ENCODE results near the gene ALG6.
"Not testable (repeated sequence)": the region's sequence is repeated elsewhere in the genome, so short reads cannot be mapped to it uniquely, and the experiment has no call there.

ALG6 gene

DNA sequence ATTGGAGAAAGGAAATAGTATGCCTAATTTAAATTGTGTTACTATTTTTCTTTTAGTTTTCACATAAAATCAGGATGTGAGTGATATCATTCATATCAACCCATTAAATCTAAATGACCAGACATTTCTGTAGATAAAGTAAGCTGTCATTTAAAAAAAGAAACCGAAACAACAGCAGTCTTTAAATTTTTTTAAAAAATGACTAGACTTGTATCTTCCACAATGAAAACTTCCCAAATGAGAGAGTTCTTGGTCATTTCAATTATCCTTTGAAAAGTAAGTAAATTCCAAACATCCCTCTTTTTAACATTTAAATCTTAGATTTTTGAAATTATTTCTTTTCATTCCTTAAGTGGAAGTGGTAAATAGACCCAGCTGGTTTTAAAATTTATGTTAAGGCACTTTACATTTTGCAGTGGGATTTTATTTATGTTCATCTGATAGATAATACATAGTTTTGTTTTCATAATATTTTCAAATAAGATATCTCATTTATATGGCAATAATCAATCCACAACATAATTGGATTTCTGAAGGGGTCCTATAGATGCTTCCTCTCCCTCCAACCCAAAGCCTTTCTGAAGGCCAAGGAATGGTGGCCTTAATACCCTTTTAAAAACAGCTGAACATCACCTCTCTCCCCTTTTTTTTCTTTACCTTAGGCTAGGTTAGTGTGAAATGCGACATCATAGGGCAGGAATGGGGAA, 42.0 kb upstream of the ALG6 start:
- no peaks in the 10 kb centered on the region for H3K36me3 Mint-ChIP-seq (ENCODE audit: low read depth)
- H3K4me1 Mint-ChIP-seq (ENCODE audit: low read depth) = peaks cover 49% of the 10 kb centered on the region
- H3K4me3 Mint-ChIP-seq = no peak overlapping the region
- H3K27me3 Mint-ChIP-seq = peaks cover 82% of the 10 kb centered on the region
- no peak for DNase-seq
- no peak overlapping the region for H3K27ac Mint-ChIP-seq
- H3K9me3 Mint-ChIP-seq = peaks cover 4% of the 10 kb centered on the region

DNA sequence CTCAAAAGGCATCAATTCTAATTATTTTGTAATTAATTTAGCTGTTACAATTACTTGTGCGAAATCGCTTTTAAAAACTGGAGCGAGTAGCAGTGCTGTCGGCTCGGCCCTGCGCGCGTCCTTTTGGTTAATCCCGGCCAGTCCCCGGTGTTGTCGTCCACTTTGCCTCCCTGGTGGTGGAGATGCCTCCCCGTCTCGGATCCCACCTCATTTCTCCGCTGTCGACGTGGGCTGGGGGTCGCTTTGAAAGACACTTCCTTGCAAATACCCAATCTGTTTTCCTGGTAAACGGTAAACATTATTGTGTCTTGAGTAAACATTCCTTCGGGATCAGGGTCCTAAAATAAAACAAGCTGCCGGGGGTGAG, 41.3 kb upstream of the ALG6 start:
- peak overlapping the region; percentile 55 for H3K27ac Mint-ChIP-seq
- H3K4me3 Mint-ChIP-seq = no peak overlapping the region
- DNase-seq = no peak
- peaks cover 8% of the 10 kb centered on the region for H3K9me3 Mint-ChIP-seq
- peaks cover 82% of the 10 kb centered on the region for H3K27me3 Mint-ChIP-seq
- no peaks in the 10 kb centered on the region for H3K36me3 Mint-ChIP-seq (ENCODE audit: low read depth)
- H3K4me1 Mint-ChIP-seq (ENCODE audit: low read depth) = peaks cover 46% of the 10 kb centered on the region

GRCh38 chr1:63326473-63327380, 40.7 kb upstream of the ALG6 start:
- peak overlapping the region; percentile 69 for H3K27ac Mint-ChIP-seq
- peak; percentile 34 for DNase-seq
- no peak overlapping the region for H3K4me3 Mint-ChIP-seq
- peaks cover 8% of the 10 kb centered on the region for H3K9me3 Mint-ChIP-seq
- no peaks in the 10 kb centered on the region for H3K36me3 Mint-ChIP-seq (ENCODE audit: low read depth)
- H3K4me1 Mint-ChIP-seq (ENCODE audit: low read depth) = peaks cover 40% of the 10 kb centered on the region
- peaks cover 80% of the 10 kb centered on the region for H3K27me3 Mint-ChIP-seq

GRCh38 chr1:63327417-63328054, 39.9 kb upstream of the ALG6 start:
- Mint-ChIP-seq H3K4me1 (ENCODE audit: low read depth) (peaks cover 36% of the 10 kb centered on the region), H3K27me3 (peaks cover 82% of the 10 kb centered on the region), H3K36me3 (ENCODE audit: low read depth) (no peaks in the 10 kb centered on the region), H3K9me3 (peaks cover 8% of the 10 kb centered on the region), H3K27ac (peak overlapping the region; percentile 69), H3K4me3 (peak overlapping the region; percentile 23)
- DNase-seq = peak; percentile 60

DNA sequence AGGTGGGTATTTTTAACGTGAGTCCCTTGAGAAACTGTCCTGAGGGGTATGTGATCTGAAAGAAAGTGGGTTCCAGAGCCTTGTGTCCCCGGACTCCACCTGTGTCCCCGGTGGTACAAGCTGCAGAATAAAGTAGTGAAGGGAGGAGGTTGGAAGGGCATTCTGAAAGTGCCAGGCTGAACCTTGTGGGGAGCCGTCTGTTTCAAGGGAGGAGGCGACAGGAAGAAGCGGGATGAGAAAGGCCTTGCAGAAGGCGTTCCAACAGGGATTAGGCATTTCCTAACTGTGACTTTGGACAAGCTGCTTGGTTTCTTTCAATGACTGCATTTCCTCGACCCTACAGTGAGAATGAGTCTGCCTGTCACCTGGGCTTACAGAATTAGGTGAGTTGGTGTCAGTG, 39.3 kb upstream of the ALG6 start:
- H3K4me3 Mint-ChIP-seq = no peak overlapping the region
- no peaks in the 10 kb centered on the region for H3K36me3 Mint-ChIP-seq (ENCODE audit: low read depth)
- DNase-seq = no peak
- peaks cover 88% of the 10 kb centered on the region for H3K27me3 Mint-ChIP-seq
- H3K9me3 Mint-ChIP-seq = peaks cover 8% of the 10 kb centered on the region
- peaks cover 36% of the 10 kb centered on the region for H3K4me1 Mint-ChIP-seq (ENCODE audit: low read depth)
- H3K27ac Mint-ChIP-seq = no peak overlapping the region

DNA sequence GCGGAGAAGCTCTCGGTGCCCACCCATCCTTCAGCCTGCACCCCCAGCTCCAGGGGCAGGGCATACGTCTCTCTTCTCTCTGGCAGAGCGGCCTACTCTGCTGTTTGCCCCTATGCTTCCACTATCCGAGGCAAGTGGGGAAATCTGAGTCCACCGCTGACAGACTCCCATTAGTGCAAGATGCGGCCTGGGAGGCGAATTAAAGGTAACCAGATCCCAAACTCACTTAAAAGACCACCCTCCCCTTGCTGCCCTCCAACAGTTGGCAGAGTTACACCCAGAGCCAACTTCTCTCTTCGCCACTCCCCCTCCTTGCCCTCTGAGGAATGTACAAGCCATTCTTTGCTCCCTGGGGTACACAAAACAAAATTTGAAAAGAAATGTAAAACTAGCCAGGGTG, 38.6 kb upstream of the ALG6 start:
- peaks cover 89% of the 10 kb centered on the region for H3K27me3 Mint-ChIP-seq
- no peak overlapping the region for H3K4me3 Mint-ChIP-seq
- DNase-seq = no peak
- H3K9me3 Mint-ChIP-seq = peaks cover 8% of the 10 kb centered on the region
- peaks cover 33% of the 10 kb centered on the region for H3K4me1 Mint-ChIP-seq (ENCODE audit: low read depth)
- H3K27ac Mint-ChIP-seq = no peak overlapping the region
- no peaks in the 10 kb centered on the region for H3K36me3 Mint-ChIP-seq (ENCODE audit: low read depth)

GRCh38 chr1:63329621-63330330, 37.7 kb upstream of the ALG6 start:
- Mint-ChIP-seq H3K27ac (no peak overlapping the region), H3K36me3 (ENCODE audit: low read depth) (no peaks in the 10 kb centered on the region), H3K4me1 (ENCODE audit: low read depth) (peaks cover 30% of the 10 kb centered on the region), H3K27me3 (peaks cover 93% of the 10 kb centered on the region), H3K9me3 (peaks cover 8% of the 10 kb centered on the region), H3K4me3 (no peak overlapping the region)
- DNase-seq = peak; percentile 34

GRCh38 chr1:63330331-63330916, 37.0 kb upstream of the ALG6 start:
- Mint-ChIP-seq H3K27me3 (peaks cover 93% of the 10 kb centered on the region), H3K36me3 (ENCODE audit: low read depth) (no peaks in the 10 kb centered on the region), H3K4me3 (peak overlapping the region; percentile 27), H3K9me3 (peaks cover 8% of the 10 kb centered on the region), H3K4me1 (ENCODE audit: low read depth) (peaks cover 28% of the 10 kb centered on the region), H3K27ac (no peak overlapping the region)
- no peak for DNase-seq

DNA sequence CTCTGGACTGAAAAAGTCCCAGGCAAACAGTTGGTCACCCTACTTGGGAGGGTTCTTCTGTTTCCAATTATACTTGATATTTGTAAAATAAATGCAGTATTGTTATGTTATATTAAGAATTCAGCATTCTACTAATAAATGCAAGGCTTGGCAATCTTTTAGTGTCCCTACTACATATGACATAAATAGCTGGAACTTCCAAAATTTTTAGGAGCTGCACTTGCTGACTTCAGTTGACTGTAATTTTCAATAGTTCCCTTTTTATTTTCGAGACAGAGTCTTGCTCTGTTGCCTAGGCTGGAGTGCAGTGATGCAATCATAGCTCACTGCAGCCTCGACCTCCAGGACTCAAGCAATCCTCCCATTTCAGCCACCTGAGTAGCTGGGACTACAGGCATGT, 25.0 kb upstream of the ALG6 start:
- peaks cover 31% of the 10 kb centered on the region for H3K27me3 Mint-ChIP-seq
- no peaks in the 10 kb centered on the region for H3K36me3 Mint-ChIP-seq (ENCODE audit: low read depth)
- H3K27ac Mint-ChIP-seq = no peak overlapping the region
- no peak for DNase-seq
- no peaks in the 10 kb centered on the region for H3K9me3 Mint-ChIP-seq
- H3K4me1 Mint-ChIP-seq (ENCODE audit: low read depth) = no peaks in the 10 kb centered on the region
- H3K4me3 Mint-ChIP-seq = no peak overlapping the region

GRCh38 chr1:63343922-63344321, 23.5 kb upstream of the ALG6 start:
- no peak overlapping the region for H3K4me3 Mint-ChIP-seq
- H3K27me3 Mint-ChIP-seq = peaks cover 31% of the 10 kb centered on the region
- no peak for DNase-seq
- no peak overlapping the region for H3K27ac Mint-ChIP-seq
- no peaks in the 10 kb centered on the region for H3K9me3 Mint-ChIP-seq
- no peaks in the 10 kb centered on the region for H3K4me1 Mint-ChIP-seq (ENCODE audit: low read depth)
- no peaks in the 10 kb centered on the region for H3K36me3 Mint-ChIP-seq (ENCODE audit: low read depth)

DNA sequence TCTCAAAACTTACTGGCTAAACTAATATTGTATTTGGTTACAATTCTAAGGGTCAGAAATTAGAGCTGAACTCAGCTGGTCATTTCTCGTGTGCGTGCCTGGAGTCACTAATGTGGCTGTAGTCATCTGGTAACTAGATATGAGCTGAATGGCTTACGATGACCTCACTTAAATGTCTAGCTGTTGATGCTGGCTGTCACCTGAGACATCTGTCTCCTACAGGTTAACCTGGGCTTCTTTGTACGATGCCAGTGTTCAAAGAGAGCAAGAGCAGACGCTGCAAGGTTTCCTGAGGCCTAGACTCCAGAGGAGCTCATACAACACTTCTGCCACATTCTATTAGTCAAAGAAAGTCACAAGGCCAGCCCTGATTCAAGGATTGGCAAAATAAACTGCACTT, 17.1 kb upstream of the ALG6 start:
- Mint-ChIP-seq H3K4me1 (ENCODE audit: low read depth) (no peaks in the 10 kb centered on the region), H3K4me3 (no peak overlapping the region), H3K27ac (no peak overlapping the region), H3K36me3 (ENCODE audit: low read depth) (no peaks in the 10 kb centered on the region), H3K27me3 (peaks cover 46% of the 10 kb centered on the region), H3K9me3 (no peaks in the 10 kb centered on the region)
- DNase-seq = no peak

DNA sequence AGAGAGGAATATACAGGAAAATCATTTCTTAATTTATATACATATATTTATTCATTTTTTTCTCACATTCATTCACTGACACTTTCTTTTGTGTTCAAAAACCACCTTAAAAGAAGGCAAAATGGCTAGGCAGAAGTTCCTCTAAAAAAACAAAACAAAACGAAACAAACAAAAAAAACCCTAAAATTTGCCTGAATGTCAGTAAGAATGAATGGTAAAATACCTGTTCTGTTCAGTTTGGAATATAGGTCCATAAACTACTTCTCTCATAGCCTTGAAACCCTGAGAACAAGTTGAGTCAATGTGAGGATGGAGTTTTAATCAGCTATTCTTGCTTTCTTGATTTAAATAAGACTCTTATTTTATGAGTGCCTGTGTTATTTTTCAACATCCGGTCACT, 14.7 kb upstream of the ALG6 start:
- no peak overlapping the region for H3K4me3 Mint-ChIP-seq
- no peak overlapping the region for H3K27ac Mint-ChIP-seq
- H3K4me1 Mint-ChIP-seq (ENCODE audit: low read depth) = no peaks in the 10 kb centered on the region
- no peak for DNase-seq
- H3K27me3 Mint-ChIP-seq = peaks cover 41% of the 10 kb centered on the region
- H3K9me3 Mint-ChIP-seq = no peaks in the 10 kb centered on the region
- H3K36me3 Mint-ChIP-seq (ENCODE audit: low read depth) = no peaks in the 10 kb centered on the region

DNA sequence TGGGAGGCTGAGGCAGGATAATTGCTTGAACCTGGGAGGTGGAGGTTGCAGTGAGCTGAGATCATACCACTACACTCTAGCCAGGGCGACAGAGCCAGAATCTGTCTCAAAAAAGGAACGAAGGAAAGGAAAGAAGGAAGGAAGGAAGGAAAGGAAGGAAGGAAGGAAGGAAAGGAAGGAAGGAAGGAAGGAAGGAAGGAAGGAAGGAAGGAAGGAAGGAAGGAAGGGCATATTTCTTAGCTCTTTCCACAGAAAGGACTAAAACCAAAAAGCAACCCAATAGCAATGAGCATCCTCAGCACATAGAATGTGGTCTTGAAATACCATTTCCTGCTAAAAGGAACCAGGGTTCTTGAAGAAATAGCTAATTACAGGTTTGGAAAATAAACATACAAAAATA, 11.2 kb upstream of the ALG6 start:
- not testable (repeated sequence) for DNase-seq; H3K27ac Mint-ChIP-seq; H3K4me3 Mint-ChIP-seq; H3K4me1 Mint-ChIP-seq (ENCODE audit: low read depth); H3K36me3 Mint-ChIP-seq (ENCODE audit: low read depth); H3K9me3 Mint-ChIP-seq
- H3K27me3 Mint-ChIP-seq = peaks cover 39% of the 10 kb centered on the region

- no peaks in the 10 kb centered on the region for H3K4me1 Mint-ChIP-seq (ENCODE audit: low read depth)
- no peak for DNase-seq
- H3K4me3 Mint-ChIP-seq = no peak overlapping the region
- H3K27me3 Mint-ChIP-seq = peaks cover 29% of the 10 kb centered on the region
- H3K36me3 Mint-ChIP-seq (ENCODE audit: low read depth) = no peaks in the 10 kb centered on the region
- H3K9me3 Mint-ChIP-seq = no peaks in the 10 kb centered on the region
- no peak overlapping the region for H3K27ac Mint-ChIP-seq
Observed at GRCh38 chr1:63359561-63359960, 7.9 kb upstream of the ALG6 start.
